Gastrocnemius medialis (tissue), 4 donors: ENCODE measurements around the gene SP6.

Source experiments
- CTCF ChIP-seq, 5 experiments: fragments of 450-650 bp in 3 of 5; fragments of 200-600 bp in 2 of 5; sonication (generic) in 2 of 5; IDR thresholded peaks in 4 of 5; conservative IDR thresholded peaks in 1 of 5; 1 replicate in 4 of 5; 2 replicates in 1 of 5; pipeline ENCODE4 v1.5.1; 2016 to 2019; ENCODE audit warnings: antibody characterized with exemption in 5 of 5, mild to moderate bottlenecking in 3 of 5, moderate library complexity in 3 of 5
- POLR2A ChIP-seq, 2 donors: fragments of 450-650 bp; IDR thresholded peaks; one replicate each; pipeline ENCODE4 v1.6.1; 2017; ENCODE audit warnings: antibody characterized with exemption in 2 of 2, mild to moderate bottlenecking in 2 of 2, moderate library complexity in 2 of 2

GRCh38 chr17:47846716-47847340 is 4.1 kb downstream of the SP6 start:
- TF ChIP-seq POLR2A (IDR thresholded peaks at IDR 0.05), result no peak
- TF ChIP-seq CTCF (IDR thresholded peaks at IDR 0.05 in 4 of 5, conservative IDR thresholded peaks at IDR 0.05 in 1 of 5), result no peak
